NB4 (cell line): ENCODE results near the gene NUTF2.
A peak's percentile ranks its signal among the peaks of the same experiment; 100 is the strongest.
"Not testable (repeated sequence)": the region's sequence is repeated elsewhere in the genome, so short reads cannot be mapped to it uniquely, and the experiment has no call there.

ENCODE experiments used
- DNase-seq: peaks from one replicate; pipeline ENCODE4 v3.0.0; 2010; ENCODE audit warnings: low read depth
- H3K4me3 ChIP-seq: one replicate; pipeline ENCODE4 v1.5.1; 2011; ENCODE audit warnings: mild to moderate bottlenecking, low read depth, low read length, moderate library complexity
- MYC ChIP-seq: IDR thresholded peaks from 2 replicates; pipeline ENCODE4 v1.6.1; 2011; ENCODE audit warnings: low read depth, low read length
- POLR2A ChIP-seq: IDR thresholded peaks from 2 replicates; pipeline ENCODE4 v1.6.1; 2011; ENCODE audit warnings: mild to moderate bottlenecking; ENCODE audit not compliant: insufficient read length; ENCODE audit errors: extremely low read depth
- TF ChIP-seq, protein P1 (sequence below): IDR thresholded peaks from 2 replicates; pipeline ENCODE4 v1.6.1; 2011; ENCODE audit warnings: low read depth, low read length
- TF ChIP-seq, protein P2 (sequence below): IDR thresholded peaks from one replicate; pipeline ENCODE4 v1.5.1; 2012; ENCODE audit warnings: low read depth, low read length

The NUTF2 gene

DNA sequence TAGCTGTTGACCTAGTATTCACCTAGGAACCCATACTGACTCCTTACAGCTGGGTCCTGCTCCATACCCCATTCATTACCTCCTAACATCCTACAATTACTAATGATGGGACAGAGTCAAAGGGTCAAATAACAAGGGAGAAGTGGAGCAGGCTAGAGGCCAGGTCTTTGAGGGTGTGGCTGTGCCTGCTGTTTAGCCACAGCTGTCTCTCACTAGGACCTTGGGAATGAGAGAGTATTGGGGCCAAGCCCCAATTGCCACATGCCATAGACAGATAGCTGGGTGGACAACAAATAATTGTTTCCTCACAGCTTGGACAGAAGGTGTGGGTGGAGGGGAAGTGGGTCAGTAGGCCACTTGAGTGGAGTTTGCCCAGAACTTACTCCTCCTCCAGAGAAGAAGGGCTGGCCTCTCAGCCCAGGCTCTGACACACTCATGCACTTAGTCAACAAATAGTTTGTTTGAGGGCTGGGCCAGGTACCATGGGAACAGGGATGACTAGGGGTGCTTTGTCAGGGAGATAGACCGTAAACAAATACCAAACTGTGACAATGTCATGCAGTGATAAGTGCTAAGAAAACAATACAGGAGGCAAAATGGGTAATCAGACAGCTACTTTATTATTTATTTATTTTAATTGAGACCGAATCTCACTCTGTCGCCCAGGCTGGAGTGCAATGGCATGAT lies 11.0 kb downstream of the NUTF2 start:
- no peak overlapping the region for H3K4me3 ChIP-seq
- TF ChIP-seq, protein P1, sequence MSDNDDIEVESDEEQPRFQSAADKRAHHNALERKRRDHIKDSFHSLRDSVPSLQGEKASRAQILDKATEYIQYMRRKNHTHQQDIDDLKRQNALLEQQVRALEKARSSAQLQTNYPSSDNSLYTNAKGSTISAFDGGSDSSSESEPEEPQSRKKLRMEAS = no peak
- TF ChIP-seq POLR2A = no peak
- TF ChIP-seq MYC = no peak
- TF ChIP-seq, protein P2, sequence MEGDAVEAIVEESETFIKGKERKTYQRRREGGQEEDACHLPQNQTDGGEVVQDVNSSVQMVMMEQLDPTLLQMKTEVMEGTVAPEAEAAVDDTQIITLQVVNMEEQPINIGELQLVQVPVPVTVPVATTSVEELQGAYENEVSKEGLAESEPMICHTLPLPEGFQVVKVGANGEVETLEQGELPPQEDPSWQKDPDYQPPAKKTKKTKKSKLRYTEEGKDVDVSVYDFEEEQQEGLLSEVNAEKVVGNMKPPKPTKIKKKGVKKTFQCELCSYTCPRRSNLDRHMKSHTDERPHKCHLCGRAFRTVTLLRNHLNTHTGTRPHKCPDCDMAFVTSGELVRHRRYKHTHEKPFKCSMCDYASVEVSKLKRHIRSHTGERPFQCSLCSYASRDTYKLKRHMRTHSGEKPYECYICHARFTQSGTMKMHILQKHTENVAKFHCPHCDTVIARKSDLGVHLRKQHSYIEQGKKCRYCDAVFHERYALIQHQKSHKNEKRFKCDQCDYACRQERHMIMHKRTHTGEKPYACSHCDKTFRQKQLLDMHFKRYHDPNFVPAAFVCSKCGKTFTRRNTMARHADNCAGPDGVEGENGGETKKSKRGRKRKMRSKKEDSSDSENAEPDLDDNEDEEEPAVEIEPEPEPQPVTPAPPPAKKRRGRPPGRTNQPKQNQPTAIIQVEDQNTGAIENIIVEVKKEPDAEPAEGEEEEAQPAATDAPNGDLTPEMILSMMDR = no peak
- DNase-seq = peak; percentile 30

DNA sequence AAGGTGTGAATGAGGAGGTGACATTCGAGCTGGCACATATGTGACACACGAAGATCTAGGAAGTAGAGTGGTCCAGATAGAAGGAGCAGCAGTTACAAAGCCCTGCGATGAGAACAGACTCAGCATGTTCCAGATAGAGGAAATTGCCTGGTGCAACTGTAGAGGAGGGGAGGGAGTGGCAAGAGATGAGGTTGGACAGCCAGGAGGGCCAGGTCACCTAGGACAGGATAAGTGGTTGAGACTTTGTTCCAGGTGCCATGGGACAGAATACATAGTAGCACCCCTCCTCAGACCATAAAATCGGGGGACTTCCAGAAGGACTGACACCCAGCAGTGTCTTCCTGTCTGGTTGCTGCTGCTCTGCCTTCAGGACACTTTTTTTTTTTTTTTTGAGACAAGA lies 11.8 kb downstream of the NUTF2 start:
- TF ChIP-seq, protein P2 = no peak
- no peak for TF ChIP-seq POLR2A
- TF ChIP-seq, protein P1 = no peak
- no peak for TF ChIP-seq MYC
- no peak for DNase-seq
- no peak overlapping the region for H3K4me3 ChIP-seq

DNA sequence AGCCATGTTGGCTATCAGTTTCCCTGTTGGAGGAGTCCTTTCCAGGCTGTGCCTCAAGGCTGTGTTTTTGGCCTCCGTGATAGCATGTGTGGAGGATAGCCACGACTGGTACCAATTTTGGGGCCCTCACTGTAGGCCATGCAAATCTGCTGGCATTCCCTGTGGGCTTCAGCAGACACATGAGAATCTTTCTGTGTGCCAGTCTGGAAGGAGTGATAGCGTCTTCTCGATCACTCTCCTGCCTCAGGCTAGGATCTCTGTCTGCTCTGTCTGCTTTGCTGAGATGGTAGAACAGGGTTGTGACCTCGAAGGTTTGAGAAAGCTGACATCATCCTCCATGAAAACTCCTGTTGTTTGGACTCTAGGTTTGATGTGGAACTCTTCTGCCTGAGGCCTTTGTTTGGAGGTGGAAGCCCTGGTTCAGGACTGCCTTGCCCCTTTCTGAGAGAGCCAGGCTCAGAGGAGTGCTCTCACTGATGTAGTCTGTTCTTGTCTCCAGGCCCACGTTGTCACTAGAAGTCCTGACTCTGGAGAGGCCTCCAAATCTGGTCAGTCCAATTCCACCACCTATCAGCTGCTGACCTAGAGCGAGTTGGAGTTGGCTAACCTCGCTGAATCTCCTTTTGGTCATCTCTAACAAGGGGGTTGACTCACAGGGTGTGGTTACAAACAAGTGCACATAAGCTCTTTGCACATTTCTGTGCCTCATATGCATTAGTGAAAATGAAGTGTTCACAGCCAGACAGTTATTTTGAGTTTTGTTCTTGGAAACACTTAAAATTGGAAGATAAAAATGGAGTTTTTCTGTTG lies 14.1 kb downstream of the NUTF2 start:
- no peak overlapping the region for H3K4me3 ChIP-seq
- no peak for DNase-seq
- TF ChIP-seq MYC (no peak), POLR2A (no peak)
- TF ChIP-seq, protein P1 = no peak

DNA sequence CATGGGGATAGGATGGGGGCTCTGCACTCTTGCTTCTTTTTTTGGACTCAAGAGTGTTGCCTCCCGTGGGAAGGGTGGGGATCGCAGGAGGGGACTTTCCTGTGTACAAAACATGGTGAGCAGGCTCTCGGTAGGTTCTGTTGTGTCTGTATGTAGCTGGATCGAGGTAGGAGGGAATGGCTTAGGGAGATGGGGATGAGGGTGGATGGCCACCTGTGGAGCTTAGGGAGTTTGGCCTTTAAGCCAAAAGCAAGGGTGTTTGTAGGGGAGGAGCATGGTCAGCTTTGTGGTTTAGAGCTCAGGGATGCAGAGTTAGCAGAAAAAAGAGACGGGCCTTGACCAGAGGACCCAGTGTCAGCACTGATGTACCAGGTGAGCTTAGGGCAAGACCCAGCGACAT lies 15.1 kb downstream of the NUTF2 start:
- TF ChIP-seq MYC = no peak
- TF ChIP-seq POLR2A = no peak
- TF ChIP-seq, protein P2 = no peak
- TF ChIP-seq, protein P1 = no peak
- H3K4me3 ChIP-seq = no peak overlapping the region
- no peak for DNase-seq

DNA sequence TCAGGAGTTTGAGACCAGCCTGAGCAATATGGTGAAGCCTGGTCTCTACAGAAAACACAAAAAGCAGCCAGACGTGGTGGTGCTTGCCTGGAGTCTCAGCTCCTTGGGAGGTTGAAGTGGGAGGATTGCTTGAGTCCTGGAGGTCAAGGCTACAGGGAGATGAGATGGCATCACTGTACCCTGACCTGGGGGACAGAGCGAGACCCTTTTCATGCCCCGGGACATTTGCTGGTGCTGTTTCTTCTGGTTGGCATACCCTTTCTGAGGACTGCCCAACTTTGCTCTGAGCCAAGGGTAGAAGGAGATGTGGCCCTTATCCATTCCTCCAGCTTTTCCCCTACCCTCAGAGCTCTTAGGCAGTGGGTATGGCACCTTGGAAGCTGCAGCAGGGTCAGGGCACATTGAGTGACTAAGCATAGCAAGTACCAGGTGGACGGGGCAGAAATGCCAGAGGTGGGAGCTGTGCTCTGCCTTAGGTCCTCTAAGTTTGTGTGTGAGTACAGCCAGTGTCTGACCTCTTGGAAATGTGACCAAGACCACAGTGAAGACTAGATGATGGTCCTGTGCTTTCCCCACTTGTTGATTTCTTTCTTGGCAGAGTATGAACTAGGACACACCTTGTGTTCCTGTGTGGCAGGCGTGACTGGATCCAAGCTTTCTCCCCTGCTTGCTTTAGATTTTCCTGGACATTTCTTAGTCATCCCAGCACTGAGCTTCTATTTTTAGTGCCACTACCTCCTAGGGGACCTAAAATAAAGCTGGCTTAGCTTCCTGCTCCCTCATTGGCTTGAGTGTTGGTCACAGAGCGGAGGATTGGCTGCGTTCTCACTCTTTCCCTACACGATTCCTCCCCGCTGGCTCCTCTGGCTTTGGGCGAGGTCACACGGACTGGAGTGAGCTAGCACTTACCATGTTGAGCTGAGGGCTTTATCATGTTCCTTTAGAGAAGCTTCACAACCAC lies 16.2 kb downstream of the NUTF2 start:
- no peak for DNase-seq

DNA sequence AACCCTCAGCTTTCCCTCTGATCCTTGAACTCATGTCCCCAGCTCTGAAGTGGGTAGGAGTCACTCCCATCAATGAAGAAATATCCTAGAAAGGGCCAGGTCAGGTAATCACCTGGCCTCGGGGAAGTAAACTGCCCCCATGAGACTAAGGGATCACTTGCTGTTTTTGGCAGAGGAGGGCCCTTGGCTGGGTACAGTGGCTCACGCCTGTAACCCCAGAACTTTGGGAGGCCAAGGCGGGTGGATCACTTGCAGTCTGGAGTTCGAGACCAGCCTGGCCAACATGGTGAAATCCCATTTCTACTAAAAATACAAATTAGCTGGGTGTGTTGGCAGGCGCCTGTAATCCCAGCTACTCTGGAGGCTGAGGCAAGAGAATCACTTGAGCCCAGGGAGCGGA lies 17.3 kb downstream of the NUTF2 start:
- H3K4me3 ChIP-seq, DNase-seq: not testable (repeated sequence)

More for the DNA sequence above, 16.2 kb downstream of the NUTF2 start:
- H3K4me3 ChIP-seq = no peak overlapping the region
- TF ChIP-seq MYC (no peak), POLR2A (no peak)
- TF ChIP-seq, protein P2 = no peak
